ENCODE results near the gene ITGAE.

GRCh38 chr17:3770466-3770865 is 30.5 kb downstream of the ITGAE start:
- TF ChIP-seq CTCF (IDR thresholded peaks at IDR 0.05) (no peak), POLR2A (IDR thresholded peaks at IDR 0.05) (no peak)

Measured in prostate gland (tissue), 2 donors.